Fibroblast of gingiva (primary cell): ENCODE data around the gene CKLF.
"Not testable (repeated sequence)": the region's sequence is repeated elsewhere in the genome, so short reads cannot be mapped to it uniquely, and the experiment has no call there.

Experiments used
- DNase-seq: peaks from one replicate; pipeline ENCODE4 v3.0.0-alpha.2; 2011; ENCODE audit warnings: low read depth

The CKLF gene

DNA sequence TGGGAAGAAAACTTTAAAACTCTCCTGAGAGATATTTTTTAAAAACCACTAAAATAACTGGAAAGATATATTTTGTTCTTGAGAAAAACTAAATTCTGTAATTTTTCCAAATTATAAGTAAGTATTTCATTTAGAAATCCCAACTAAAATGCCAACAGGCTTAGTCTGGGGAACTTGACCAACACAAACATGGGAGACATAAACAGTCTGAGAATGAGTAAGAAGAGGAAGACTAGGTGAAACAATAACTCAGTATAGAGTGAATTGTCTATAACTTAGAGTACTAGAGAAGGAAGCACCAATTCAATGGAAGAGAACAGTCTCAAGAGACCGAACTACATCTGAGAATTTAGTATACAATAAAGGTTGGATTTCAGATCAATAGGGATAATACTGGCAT is 16.8 kb downstream of the CKLF start:
- peak; percentile 57 for DNase-seq

DNA sequence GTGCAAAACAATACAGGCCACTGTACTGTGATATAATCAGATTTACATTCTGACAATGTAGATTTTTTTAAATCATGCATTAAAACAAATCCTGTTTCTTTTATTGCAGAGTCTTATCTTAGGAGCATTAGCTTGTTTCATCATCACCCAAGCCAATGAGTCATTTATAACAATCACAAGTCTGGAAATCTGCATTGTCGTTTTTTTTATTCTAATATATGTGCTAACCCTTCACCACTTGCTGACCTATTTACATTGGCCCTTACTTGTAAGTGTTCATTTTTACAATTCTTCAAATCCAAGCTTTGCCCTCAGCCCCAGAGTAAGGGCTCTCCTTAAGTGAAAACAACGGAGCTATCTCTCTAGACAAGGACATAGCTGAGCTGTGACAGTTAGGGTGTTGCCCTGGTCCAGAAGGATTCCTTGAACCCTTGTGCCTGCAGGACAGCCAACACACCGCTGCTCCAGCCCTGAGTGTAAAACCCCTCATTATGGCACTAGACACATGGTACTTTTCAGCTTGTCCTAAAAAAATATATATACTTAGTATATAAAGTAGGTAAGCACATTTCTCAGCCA is 17.5 kb downstream of the CKLF start:
- peak; percentile 16 for DNase-seq

DNA sequence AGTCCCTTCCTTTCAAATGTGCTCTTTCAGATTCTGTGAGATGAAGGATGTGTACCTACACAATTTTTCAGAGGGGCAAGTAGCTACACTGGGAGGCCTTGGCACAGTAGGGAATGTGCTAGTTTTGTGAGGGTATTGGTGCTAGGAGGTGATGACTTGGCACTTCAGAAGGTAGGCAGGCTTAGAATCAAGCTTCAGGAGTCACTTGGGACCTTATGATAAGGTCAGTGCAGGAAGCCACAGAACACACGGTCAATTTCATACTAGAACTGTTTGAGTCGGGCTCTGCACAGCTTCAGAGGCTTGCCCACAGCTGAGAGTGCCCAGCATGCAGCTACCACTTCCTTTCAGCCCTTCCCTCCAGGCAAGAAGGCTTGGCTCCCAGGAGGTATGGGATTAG is 20.0 kb downstream of the CKLF start:
- no peak for DNase-seq

DNA sequence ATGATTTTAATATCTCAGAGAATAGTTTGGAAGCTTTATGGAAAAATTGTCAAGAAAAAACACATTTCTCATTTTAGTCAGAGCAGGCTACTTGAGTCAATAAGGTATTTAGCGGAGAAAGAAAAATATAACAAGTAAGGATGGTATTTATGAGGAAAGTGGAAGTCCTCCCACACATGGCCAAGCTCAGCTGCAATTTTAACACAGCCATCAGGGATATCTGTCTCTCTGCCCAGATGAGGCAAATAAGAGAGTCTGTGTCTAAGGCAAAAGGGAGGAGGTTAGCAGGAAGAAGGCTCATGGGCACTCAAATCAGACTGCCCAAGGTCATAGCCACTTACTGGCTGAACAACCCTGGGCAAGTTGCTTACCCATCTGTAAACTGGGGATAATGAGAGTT is 21.7 kb downstream of the CKLF start:
- no peak for DNase-seq

DNA sequence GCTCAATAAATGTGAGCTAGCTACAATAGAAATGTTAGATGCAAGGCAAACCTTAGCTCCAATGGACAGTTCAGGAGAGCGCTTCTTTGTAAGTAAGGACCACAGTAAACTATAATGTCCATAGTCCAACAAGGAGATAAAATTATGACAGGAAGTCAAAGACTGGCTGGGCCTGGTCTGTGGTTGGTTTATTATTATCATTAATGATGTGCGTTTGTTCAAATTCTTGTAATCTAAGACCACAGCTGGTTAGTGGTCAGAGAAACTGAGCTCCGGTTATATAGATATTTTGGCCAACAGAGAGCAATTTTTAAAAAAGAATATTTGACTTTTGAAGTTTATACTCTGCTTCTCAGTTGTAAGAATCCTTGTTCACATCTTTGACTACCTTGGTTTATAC is 22.2 kb downstream of the CKLF start:
- no peak for DNase-seq

DNA sequence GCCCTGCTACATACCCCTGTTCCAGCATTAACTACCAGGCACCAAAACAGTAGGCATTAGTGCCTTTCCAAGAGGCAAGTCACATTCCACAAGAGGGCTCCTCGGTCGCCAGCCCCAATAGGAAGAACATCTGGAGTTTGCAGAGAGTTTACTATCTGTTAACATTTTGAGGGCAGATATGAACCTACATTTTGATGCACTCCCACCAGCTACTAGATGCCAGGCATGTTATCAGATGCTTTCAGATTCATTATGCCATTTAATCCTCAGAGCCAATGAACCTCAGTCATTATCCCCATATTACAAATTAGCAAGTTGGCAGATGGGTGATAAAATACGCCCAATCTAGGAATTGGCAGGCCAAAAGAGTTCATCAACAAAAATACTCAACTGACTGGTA is 22.7 kb downstream of the CKLF start:
- DNase-seq: no peak

DNA sequence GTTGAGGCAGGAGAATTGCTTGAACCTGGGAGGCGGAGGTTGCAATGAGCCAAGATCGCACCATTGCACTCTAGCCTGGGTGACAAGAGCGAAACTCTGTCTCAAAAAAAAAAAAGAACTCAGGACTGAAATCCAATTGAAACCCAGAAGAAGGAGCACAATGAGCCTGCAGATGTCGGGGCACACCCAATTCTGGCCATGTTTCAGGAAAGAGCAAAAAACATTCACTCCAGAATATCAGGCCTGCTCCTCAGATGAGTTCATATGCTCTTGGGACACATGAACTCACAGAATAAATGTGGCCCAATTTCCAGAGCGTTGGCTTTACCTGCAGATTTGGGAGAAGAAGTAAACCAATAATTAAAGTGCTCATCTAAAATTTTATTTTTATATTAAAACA is 23.9 kb downstream of the CKLF start:
- DNase-seq: no peak

DNA sequence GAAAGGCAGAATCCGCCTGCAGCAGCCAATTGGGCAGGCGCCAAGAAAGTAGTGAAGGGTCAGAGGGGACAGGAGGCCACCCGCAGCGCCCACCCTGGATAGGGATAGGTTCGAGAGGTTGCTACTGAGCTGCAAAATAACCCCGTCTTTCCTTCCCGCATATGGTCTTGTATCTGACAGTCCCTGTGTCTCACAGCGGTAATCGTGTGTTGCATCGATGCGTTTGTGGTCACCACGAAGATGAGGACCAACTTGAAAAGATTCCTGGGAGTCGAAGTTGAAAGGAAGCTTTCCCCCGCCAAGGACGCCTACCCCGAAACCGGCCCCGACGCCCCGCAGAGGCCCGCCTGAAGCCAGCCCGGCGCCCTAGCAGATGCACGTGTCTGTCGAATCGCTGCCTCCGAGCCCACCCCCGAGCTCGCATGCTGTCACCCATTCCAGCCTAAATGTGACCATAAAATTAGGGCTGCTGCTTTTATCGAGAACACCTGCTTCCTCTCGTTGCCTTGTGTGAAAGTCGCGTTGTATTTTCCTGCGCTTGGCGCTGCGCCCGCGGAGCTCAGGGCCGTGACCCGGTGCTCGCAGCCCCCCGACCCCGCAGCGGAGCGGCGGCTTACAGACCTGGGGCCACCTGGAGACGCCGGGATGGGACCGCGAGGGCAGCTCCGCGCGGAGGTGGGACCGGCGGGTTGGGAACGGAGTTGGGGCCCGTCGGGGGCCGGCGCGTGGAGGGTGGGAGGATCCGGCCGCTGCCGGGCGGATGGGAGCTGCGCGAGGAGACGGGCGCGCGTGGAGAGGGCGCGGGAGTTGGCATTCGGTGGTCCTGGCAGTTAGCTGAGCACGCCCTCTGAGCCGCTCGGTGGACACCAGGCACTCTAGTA is 26.5 kb downstream of the CKLF start, which contains the start of gene CMTM2:
CMTM2 (plus strand) TSS at position 813 of the 881 bp plus-strand sequence. CDS start 145 bp downstream, outside the sequence.
- DNase-seq: no peak

DNA sequence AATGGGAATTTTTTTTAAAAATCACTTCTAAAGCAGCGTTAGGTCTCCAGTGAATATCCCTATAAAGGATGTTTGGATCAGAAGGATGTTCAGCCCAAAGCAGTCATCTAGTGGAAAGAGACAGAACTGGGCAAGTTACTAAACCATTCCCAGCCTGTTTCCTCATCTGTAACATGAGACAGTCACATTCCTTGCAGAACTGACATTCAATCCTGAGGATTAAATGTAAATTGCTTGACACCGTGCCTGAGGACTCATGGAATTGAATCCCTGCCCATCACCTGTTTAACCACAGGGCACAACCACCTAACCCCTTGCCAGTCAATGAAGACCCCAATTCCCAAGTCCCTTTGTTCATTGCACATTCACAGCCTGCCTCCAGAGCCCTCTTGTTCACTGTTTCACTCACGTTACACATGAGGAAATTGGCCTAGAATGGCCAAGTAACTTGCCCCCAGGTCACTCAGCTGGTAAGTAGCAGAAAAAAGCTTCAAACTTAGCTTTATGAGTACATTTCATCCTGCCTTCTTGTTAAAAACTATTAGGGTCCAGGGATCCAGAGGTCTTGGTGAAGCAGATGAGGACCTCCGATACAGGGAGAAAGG is 28.3 kb downstream of the CKLF start:
- DNase-seq: peak; percentile 81

DNA sequence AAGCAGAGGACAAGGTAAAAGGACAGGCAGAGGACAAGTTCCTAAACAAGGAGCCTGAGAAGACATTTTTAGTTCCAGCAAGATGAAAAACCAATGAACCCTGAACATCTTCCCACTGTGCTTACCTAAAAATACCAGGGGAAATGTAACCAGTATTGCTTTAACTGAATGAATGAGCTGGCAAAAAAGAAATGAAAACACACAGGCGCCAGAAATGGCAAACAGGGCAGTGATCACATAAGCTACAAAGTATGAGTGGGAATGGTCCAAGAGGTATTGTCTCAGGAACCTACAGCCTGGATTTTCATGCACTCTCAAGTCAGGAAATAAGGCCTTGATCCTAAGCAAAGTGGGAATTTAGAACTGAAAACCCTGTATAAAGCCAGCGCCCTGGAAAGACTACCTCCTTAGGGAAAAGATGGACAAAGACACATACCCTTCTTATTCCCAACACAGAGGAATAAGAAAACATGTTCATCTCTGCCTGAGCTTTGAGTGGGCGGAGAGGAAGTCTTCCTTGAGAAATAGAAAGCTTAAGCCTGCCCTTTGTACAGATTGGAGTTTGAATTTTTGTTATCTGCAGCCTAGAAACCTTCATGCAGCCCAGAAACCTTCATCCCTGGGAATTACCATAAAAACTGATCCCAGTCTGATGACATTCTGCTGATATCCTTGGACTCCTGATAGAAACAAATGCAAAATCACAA is 29.0 kb downstream of the CKLF start:
- DNase-seq: no peak

DNA sequence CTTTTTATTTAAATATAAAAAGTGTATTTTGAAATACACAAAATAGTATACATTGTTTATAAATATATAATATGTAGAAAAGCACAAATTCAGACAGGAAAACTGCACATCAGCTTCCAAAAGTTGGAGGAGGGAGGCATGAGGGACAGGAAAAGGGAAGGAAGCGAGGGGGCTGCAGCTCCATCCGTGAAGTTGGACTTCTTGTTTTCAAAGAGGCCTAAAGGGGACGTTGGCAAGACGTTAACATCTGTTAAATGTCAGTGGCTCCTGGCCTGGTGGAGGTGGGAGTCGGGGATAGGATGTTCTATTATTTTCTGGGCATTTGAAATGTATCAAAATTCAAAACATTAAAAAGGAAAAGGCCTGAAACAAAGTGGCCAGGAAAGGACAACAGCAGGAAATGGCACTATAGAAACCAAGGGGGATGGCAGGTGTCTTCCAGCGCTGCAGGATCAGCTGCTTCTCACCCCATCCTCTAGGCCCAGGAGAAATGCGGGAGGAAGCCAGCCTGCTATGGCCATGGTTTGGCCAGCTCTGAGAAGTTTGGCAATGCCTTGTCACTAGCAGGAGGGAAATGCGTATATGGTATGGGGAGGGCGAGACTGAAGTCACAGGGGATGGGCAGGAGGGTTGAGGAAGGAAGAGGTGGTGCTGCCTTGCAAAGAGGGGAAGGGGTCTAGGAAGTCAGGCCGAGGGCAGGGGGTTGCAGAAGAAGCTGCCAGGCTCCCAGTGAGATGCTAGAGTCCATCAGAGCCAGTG is 33.3 kb downstream of the CKLF start:
- no peak for DNase-seq

DNA sequence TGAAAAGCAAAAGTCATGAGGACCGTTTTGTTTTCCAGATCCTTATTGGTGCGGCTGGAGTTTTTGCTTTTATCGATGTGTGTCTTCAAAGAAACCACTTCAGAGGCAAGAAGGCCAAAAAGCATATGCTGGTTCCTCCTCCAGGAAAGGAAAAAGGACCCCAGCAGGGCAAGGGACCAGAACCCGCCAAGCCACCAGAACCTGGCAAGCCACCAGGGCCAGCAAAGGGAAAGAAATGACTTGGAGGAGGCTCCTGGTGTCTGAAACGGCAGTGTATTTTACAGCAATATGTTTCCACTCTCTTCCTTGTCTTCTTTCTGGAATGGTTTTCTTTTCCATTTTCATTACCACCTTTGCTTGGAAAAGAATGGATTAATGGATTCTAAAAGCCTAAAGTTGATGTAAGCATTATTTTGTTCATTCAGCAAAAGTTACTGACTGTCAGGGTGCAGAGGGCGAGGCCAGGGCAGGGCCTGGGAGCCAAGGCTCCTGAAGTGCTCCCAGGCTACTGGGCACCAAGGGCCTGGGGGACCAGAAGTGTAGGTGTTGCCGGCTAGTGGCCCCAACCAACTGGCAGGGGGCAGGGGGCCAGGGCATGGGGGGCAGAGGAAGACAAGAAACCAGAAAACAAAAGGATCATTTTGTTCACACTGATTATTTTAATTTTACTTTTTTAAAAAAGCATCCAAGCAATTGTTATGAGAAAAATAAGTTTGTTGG is 35.7 kb downstream of the CKLF start:
- no peak for DNase-seq

DNA sequence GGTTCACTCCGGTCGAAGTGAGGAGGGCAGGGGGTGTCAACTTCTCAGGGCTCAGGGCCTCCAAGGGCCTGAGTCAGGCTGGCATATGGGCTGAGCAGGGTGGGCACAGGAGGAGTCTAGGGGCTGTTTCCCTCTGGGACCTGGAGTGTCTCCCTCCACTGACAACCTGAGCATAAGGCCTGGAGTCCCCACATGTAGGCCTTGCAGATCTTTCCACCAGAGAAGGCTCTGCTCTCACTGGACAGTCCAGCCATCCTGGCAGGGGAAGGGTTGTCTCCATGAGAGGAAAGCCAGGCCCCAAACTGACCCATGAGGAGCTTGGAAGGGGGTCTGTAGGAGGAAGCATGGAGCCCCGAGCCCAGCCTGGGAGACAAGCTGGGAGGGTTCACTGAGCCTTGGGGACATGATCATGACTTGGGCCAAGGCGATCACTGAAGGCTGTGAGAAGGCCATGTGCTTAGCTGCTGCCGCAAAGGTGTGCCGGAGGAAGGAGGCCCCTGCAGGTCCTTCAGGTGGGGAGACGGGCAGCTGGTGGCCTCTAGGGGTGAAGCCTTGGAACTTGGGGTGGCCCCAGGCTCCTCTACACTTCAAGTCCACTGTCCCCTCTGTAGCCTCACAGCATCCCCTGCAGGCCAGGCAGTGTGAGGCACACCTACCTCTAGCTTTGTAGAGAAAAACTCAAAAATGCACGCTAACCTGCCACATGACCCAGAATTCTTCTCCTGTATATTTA is 36.8 kb downstream of the CKLF start:
- no peak for DNase-seq

DNA sequence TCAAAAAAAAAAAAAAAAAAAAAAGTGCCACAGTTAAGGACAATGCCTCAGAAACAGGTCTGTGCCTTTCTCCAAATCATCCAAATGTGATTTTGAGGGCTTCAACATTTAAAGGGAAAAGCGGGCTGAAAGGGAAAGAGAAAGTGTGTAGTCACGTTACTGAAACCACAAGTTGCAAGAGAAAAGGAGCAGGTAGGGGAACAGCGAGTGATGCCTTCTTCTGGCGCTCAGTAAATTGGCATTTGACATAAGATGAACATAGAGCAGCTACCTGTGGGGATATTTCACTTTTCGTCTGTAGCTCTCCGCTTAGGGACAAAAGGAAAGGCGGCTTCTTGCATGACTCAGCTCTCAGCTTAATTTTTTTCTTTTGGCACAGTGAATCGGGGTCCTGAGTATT is 37.9 kb downstream of the CKLF start:
- DNase-seq: no peak

DNA sequence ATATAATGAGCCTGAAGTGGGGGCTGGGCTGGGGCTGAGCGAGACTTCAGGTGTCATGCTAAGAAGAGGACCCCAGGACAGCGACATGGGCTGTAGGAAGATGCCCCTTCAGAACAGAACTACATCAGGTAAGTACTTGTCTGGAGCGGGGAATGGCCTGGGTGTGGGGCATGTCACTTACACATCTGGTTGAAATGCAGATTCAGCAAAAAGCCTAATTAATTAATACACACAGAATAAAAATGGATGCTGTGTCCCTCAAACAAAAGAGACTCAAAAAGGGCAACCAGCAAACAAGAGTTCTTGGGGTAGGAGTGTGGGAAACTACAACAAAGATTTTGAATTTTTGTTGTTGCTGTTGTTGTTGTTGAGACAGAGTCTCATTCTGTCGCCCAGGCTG is 38.6 kb downstream of the CKLF start:
- no peak for DNase-seq

DNA sequence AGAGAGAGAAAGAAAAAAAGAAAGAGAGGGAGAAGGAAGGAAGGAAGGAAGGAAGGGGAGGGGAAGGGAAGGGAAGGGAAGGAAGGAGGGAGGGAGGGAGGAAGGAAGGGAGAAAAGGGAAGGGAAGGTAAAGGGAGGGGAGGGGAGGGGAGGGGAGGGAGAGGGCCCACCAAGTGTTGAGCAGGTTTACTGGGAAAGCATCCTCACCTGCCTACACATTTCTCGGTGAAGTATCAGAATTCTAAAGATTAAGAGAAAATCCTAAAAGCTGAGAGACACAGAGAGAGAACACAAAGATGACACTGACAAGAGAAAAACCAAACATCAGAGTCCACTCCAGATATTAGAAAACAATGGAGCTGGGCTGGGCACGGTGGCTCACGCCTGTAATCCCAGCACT is 39.9 kb downstream of the CKLF start:
- DNase-seq: no peak

DNA sequence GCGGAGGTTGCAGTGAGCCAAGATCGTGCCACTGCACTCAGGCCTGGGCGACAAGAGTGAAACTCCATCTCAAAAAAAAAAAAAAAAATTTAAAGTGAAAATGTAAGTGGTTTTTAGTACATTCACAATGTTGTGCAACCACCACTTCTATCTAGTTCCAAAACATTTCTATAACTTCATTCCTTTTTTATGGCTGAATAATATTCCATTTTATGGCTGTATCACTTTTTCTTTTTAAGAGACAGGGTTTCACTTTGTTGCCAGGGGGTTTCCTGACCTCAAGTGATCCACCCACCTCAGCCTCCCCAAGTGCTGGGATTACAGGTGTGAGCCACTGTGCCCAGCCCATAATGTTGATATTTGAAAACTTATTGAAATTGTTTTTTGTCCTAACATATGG is 40.4 kb downstream of the CKLF start:
- no peak for DNase-seq

DNA sequence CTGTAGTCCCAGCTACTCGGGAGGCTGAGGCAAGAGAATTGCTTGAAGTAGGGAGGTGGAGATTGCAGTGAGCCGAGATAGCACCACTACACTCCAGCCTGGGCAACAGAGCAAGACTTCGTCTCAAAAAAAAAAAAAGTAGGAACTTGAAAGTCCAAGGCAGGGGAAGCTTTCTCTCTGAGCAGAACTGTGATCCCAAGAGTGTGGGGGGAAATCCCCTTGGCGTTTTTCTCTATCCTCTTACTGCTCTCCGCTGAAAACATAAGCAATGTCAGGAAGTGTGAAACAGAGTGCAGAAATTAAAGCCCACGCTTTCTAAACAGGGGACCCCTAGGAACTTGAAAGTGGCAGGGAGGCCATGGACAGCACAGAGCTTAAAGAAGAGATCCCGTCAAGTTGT is 42.4 kb downstream of the CKLF start:
- no peak for DNase-seq

DNA sequence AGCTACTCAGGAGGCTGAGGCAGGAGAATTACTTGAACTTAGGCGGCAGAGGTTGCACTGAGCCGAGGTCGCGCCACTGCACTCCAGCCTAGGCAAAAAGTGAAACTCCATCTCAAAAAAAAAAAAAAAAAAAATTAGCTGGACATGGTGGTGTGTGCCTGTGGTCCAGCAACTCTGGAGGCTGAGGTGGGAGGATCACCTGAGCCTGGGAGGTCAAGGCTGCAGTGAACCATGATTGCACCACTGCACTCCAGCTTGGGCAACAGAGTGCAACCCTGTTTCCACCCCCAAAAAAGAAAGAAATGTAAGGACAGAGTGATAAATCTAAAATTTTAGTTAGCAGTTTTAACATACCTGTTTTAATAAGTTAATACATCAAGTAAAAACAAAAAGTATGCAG is 44.2 kb downstream of the CKLF start:
- DNase-seq: not testable (repeated sequence)
